ENCODE results near the gene POLR2E.
"Not testable (repeated sequence)": the region's sequence is repeated elsewhere in the genome, so short reads cannot be mapped to it uniquely, and the experiment has no call there.

The POLR2E gene

GRCh38 chr19:1094978-1095701 is at the start of gene POLR2E:
TSS of gene POLR2E (minus strand) at chr19:1095375. CDS start at chr19:1095315, 60 bp downstream.
- peak; percentile 96 to 97 for DNase-seq (ENCODE audit: low read depth in 2 of 2)

GRCh38 chr19:1144741-1145140 is 49.6 kb upstream of the POLR2E start:
- no peak for DNase-seq (ENCODE audit: low read depth in 2 of 2)

- DNase-seq (ENCODE audit: low read depth in 2 of 2), result no peak
Observed at GRCh38 chr19:1143828-1144399, 48.7 kb upstream of the POLR2E start.

GRCh38 chr19:1141944-1142343 is 46.8 kb upstream of the POLR2E start:
- DNase-seq (ENCODE audit: low read depth in 2 of 2), result no peak

GRCh38 chr19:1140272-1141027 is 45.3 kb upstream of the POLR2E start:
- DNase-seq (ENCODE audit: low read depth in 2 of 2), result no peak

- no peak for DNase-seq (ENCODE audit: low read depth in 2 of 2)
Observed at GRCh38 chr19:1139126-1139525, 44.0 kb upstream of the POLR2E start.

GRCh38 chr19:1138121-1138520 is 42.9 kb upstream of the POLR2E start:
- no peak for DNase-seq (ENCODE audit: low read depth in 2 of 2)

- no peak for DNase-seq (ENCODE audit: low read depth in 2 of 2)
Observed at GRCh38 chr19:1136621-1137317, 41.6 kb upstream of the POLR2E start.

GRCh38 chr19:1136201-1136600 is 41.0 kb upstream of the POLR2E start:
- no peak for DNase-seq (ENCODE audit: low read depth in 2 of 2)

GRCh38 chr19:1135454-1135853 is 40.3 kb upstream of the POLR2E start:
- DNase-seq (ENCODE audit: low read depth in 2 of 2), result no peak

- no peak for DNase-seq (ENCODE audit: low read depth in 2 of 2)
Observed at GRCh38 chr19:1134431-1134830, 39.3 kb upstream of the POLR2E start.

GRCh38 chr19:1133471-1133929 is 38.3 kb upstream of the POLR2E start:
- DNase-seq (ENCODE audit: low read depth in 2 of 2), result peak; percentile 59 to 76

- peak in 1 of 2 donors; percentile 37 for DNase-seq (ENCODE audit: low read depth in 2 of 2)
Observed at GRCh38 chr19:1132552-1133383, 37.6 kb upstream of the POLR2E start.

- peak; percentile 86 to 88 for DNase-seq (ENCODE audit: low read depth in 2 of 2)
Observed at GRCh38 chr19:1131718-1132551, 36.8 kb upstream of the POLR2E start.

GRCh38 chr19:1130771-1131717 is 35.9 kb upstream of the POLR2E start:
- DNase-seq (ENCODE audit: low read depth in 2 of 2), result peak in 1 of 2 donors; percentile 32

GRCh38 chr19:1129535-1129934 is 34.4 kb upstream of the POLR2E start:
- no peak for DNase-seq (ENCODE audit: low read depth in 2 of 2)

GRCh38 chr19:1129084-1129483 is 33.9 kb upstream of the POLR2E start:
- DNase-seq (ENCODE audit: low read depth in 2 of 2), result not testable (repeated sequence)

GRCh38 chr19:1128106-1128505 is 32.9 kb upstream of the POLR2E start:
- DNase-seq (ENCODE audit: low read depth in 2 of 2), result no peak
